Smooth muscle cell (in vitro differentiated cells): ENCODE measurements around the gene FXN. TPM values are rescaled to one million over a fixed set of nuclear protein-coding genes. Genes with fewer than 3 reads are reported as not detected.

Experiments
- DNase-seq: peaks from one replicate; lab custom pipeline; 2025; ENCODE audit not compliant: unreplicated experiment; lab: John Stamatoyannopoulos, UW
- H2AFZ ChIP-seq: fragments of 200-600 bp; sonication (generic); 2 replicates; pipeline ENCODE4 v1.6.0; 2016; ENCODE audit warnings: antibody characterized with exemption, low read depth, mild to moderate bottlenecking
- H3F3A ChIP-seq: fragments of 200-600 bp; sonication (generic); 2 replicates; pipeline ENCODE4 v1.6.0; 2017; ENCODE audit warnings: antibody characterized with exemption, low read depth
- H3K27ac ChIP-seq: fragments of 200-600 bp; sonication (generic); 2 replicates; pipeline ENCODE4 v1.5.1; 2016; ENCODE audit warnings: low read depth, mild to moderate bottlenecking
- H3K27me3 ChIP-seq: fragments of 200-600 bp; sonication (generic); 2 replicates; pipeline ENCODE4 v1.6.1; 2016; ENCODE audit warnings: low read depth, mild to moderate bottlenecking
- H3K36me3 ChIP-seq: fragments of 200-600 bp; sonication (generic); 2 replicates; pipeline ENCODE4 v1.5.1; 2016; ENCODE audit warnings: low read depth
- H3K4me1 ChIP-seq: fragments of 200-600 bp; sonication (generic); 2 replicates; pipeline ENCODE4 v1.5.1; 2016; ENCODE audit warnings: low read depth
- H3K4me2 ChIP-seq: fragments of 200-600 bp; sonication (generic); 2 replicates; pipeline ENCODE4 v1.6.0; 2016; ENCODE audit warnings: mild to moderate bottlenecking
- H3K4me3 ChIP-seq: fragments of 200-600 bp; sonication (generic); 2 replicates; pipeline ENCODE4 v1.5.1; 2016; ENCODE audit warnings: mild to moderate bottlenecking
- H3K79me2 ChIP-seq: fragments of 200-600 bp; sonication (generic); 2 replicates; pipeline ENCODE4 v1.6.0; 2016; ENCODE audit warnings: low read depth, mild to moderate bottlenecking
- H3K9ac ChIP-seq: fragments of 200-600 bp; sonication (generic); 2 replicates; pipeline ENCODE4 v1.6.0; 2016; ENCODE audit warnings: low read depth
- H3K9me3 ChIP-seq: fragments of 200-600 bp; sonication (generic); replicated peaks from 2 replicates; pipeline ENCODE4 v1.5.1; 2016; ENCODE audit warnings: low read depth
- H4K20me1 ChIP-seq: fragments of 200-600 bp; sonication (generic); 2 replicates; pipeline ENCODE4 v1.6.0; 2016; ENCODE audit warnings: low read depth
- WGBS: methylation state at CpG from one replicate; pipeline ENCODE4 v1.1.7; 2016; ENCODE audit warnings: low lambda C conversion rate; 5-methylcytosine and 5-hydroxymethylcytosine counted together
- polyA plus RNA-seq: library from polyadenylated mRNA; unstranded; fragments of >200 nt; fragmentation: Nextera tagmentation; extraction: Ambion mirVana; gene quantifications from 2 replicates; pipeline ENCODE4 v1.2.1, GENCODE V29; 2016
- total RNA-seq: library from RNA; depleted of rRNA; stranded (reverse); fragments of >200 nt; gene quantifications from 2 replicates; pipeline ENCODE4 v1.2.3, GENCODE V29; 2014
- TF ChIP-seq, protein P1 (sequence below): fragments of 200-600 bp; sonication (generic); IDR thresholded peaks from 2 replicates; pipeline ENCODE4 v1.5.1; 2017; ENCODE audit warnings: borderline replicate concordance, mild to moderate bottlenecking, antibody characterized with exemption; ENCODE audit not compliant: insufficient read depth, poor library complexity, severe bottlenecking

Gene FXN
- total and polyA plus RNA-seq, 2 experiments from 2014 or later = 15.2 to 16.0 TPM

DNA sequence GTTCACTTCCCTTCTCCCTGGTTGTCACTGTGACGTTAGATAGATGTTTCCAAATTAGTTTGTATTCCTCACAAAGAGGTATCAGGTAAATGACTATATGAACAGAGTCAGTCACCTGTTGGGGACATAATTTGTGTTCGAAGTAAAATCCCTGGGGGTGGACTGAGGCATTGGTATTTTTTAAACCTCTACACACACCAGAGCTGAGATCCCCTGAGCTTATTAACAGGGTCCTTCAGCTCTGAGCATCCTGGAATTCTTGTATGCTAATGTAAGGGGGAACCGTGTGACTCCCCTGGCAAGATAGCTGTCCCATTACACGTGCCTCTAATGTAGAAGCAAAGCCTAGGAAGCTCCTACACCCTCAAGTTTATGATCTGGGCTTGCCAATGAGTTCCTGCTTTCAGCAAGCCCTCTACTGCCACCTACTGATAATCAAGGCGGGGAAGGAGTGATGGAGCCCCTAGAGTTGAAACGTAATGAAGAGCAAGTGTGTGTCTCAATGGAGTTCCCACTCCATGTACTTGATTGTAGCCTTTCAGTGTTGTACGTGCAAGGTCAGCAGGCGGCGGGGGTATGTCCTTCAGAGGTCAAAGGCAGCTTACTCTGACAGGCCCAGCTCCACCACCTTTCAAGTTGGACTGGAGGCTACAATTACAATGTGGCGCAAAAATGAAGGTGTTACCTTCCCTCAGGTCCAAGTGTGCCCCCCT is 36.0 kb upstream of the FXN start:
- Histone ChIP-seq H3K4me2 (no peak overlapping the region), H3K4me3 (no peak overlapping the region), H3F3A (no peaks in the 10 kb centered on the region), H3K9ac (no peak overlapping the region), H3K27me3 (peaks cover 4% of the 10 kb centered on the region), H2AFZ (no peak overlapping the region), H4K20me1 (no peaks in the 10 kb centered on the region), H3K9me3 (no peaks in the 10 kb centered on the region), H3K79me2 (no peaks in the 10 kb centered on the region), H3K4me1 (peaks cover 27% of the 10 kb centered on the region), H3K36me3 (no peaks in the 10 kb centered on the region), H3K27ac (no peak overlapping the region)
- no peak for DNase-seq
- TF ChIP-seq, protein P1, sequence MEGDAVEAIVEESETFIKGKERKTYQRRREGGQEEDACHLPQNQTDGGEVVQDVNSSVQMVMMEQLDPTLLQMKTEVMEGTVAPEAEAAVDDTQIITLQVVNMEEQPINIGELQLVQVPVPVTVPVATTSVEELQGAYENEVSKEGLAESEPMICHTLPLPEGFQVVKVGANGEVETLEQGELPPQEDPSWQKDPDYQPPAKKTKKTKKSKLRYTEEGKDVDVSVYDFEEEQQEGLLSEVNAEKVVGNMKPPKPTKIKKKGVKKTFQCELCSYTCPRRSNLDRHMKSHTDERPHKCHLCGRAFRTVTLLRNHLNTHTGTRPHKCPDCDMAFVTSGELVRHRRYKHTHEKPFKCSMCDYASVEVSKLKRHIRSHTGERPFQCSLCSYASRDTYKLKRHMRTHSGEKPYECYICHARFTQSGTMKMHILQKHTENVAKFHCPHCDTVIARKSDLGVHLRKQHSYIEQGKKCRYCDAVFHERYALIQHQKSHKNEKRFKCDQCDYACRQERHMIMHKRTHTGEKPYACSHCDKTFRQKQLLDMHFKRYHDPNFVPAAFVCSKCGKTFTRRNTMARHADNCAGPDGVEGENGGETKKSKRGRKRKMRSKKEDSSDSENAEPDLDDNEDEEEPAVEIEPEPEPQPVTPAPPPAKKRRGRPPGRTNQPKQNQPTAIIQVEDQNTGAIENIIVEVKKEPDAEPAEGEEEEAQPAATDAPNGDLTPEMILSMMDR = peak; percentile 69
- 32% methylated on average over 10 of the region's 10 CpGs for WGBS

DNA sequence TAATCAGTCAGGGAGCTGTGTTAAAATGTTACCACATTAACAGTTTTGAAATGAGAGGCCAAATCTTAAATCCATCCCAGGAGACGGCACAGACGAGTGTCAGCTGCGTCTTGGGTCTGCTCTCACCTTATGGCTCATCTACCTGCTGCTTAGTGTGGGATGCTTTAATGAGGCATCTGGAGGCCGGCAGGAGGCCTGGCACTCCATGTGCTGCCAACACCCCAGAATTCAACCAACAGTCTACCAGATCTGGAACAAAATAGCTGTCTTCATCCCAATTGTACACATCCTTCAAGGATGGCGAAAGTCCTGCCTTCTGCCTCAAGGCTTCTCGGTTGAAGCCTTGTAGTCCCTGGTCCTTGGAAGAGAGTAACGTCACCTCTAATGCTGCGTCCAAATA is 33.6 kb upstream of the FXN start:
- H3K79me2 ChIP-seq = no peaks in the 10 kb centered on the region
- no peaks in the 10 kb centered on the region for H3K36me3 ChIP-seq
- TF ChIP-seq, protein P1 = no peak
- H3F3A ChIP-seq = no peaks in the 10 kb centered on the region
- no peak for DNase-seq
- peaks cover 4% of the 10 kb centered on the region for H3K27me3 ChIP-seq
- H2AFZ ChIP-seq = no peak overlapping the region
- whole genome bisulfite sequencing = 68% methylated on average over 8 of the region's 8 CpGs
- H3K4me1 ChIP-seq = peaks cover 19% of the 10 kb centered on the region
- no peaks in the 10 kb centered on the region for H3K9me3 ChIP-seq
- H3K4me2 ChIP-seq = no peak overlapping the region
- H4K20me1 ChIP-seq = no peaks in the 10 kb centered on the region
- no peak overlapping the region for H3K9ac ChIP-seq
- H3K4me3 ChIP-seq = no peak overlapping the region
- H3K27ac ChIP-seq = no peak overlapping the region

DNA sequence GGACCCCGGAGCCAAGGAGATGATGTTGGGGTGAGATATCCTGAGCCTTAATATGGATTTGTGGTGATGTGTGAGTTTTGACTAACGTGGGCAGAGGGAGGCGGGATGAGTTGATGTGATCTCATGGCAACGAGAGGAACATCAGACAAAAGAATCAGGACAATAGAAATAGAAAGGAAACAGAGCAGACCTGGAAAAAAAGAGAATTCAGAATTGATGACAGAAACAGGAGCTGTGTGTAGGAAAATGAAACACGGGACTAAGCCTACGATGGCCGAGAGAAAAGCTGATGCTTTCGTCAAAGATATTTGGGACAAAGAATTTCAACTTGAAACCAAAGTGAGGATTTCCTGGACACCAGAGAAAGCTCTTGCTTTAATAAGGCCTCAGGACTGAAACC is 32.5 kb upstream of the FXN start:
- Histone ChIP-seq H3K9ac (no peak overlapping the region), H3K27me3 (peaks cover 6% of the 10 kb centered on the region), H3K4me1 (peaks cover 9% of the 10 kb centered on the region), H3K79me2 (no peaks in the 10 kb centered on the region), H4K20me1 (no peaks in the 10 kb centered on the region), H3K9me3 (no peaks in the 10 kb centered on the region), H3K4me2 (no peak overlapping the region), H2AFZ (no peak overlapping the region), H3K36me3 (no peaks in the 10 kb centered on the region), H3K4me3 (no peak overlapping the region), H3K27ac (no peak overlapping the region), H3F3A (no peaks in the 10 kb centered on the region)
- no peak for DNase-seq
- TF ChIP-seq, protein P1 = no peak
- WGBS = 79% methylated on average over 8 of the region's 8 CpGs

DNA sequence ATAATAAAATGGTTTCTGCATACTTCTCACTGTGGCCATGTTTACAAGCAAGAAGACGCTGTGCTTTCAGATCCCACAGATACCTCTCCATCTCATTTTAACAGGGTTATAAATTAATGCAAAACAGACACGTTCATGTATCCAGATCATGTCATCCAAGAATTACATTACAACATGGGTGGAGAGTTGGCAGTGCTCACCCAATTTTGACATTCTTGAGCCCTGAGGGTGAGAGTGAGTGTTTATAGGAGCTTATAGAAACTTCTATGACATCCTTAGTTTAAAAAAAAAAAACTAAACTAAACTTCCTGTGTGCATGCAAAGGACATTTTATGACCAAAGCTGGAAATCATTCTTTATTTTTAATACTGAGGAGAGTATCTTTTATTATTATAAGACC is 30.7 kb upstream of the FXN start:
- 83% methylated on average over 2 of the region's 2 CpGs for WGBS
- no peak overlapping the region for H3K4me2 ChIP-seq
- H2AFZ ChIP-seq = no peak overlapping the region
- H3K4me1 ChIP-seq = no peaks in the 10 kb centered on the region
- DNase-seq = no peak
- no peak overlapping the region for H3K27ac ChIP-seq
- H4K20me1 ChIP-seq = no peaks in the 10 kb centered on the region
- no peaks in the 10 kb centered on the region for H3K9me3 ChIP-seq
- H3K79me2 ChIP-seq = no peaks in the 10 kb centered on the region
- no peak overlapping the region for H3K4me3 ChIP-seq
- H3K9ac ChIP-seq = no peak overlapping the region
- TF ChIP-seq, protein P1 = no peak
- H3F3A ChIP-seq = no peaks in the 10 kb centered on the region
- H3K27me3 ChIP-seq = peaks cover 9% of the 10 kb centered on the region
- no peaks in the 10 kb centered on the region for H3K36me3 ChIP-seq
